ENCODE measurements around the gene THRAP3. TPM values are rescaled to one million over a fixed set of nuclear protein-coding genes. Genes with fewer than 3 reads are reported as not detected.

The THRAP3 gene
- total RNA-seq, 1 experiment from 2014 or later, result 86.8 TPM

DNA sequence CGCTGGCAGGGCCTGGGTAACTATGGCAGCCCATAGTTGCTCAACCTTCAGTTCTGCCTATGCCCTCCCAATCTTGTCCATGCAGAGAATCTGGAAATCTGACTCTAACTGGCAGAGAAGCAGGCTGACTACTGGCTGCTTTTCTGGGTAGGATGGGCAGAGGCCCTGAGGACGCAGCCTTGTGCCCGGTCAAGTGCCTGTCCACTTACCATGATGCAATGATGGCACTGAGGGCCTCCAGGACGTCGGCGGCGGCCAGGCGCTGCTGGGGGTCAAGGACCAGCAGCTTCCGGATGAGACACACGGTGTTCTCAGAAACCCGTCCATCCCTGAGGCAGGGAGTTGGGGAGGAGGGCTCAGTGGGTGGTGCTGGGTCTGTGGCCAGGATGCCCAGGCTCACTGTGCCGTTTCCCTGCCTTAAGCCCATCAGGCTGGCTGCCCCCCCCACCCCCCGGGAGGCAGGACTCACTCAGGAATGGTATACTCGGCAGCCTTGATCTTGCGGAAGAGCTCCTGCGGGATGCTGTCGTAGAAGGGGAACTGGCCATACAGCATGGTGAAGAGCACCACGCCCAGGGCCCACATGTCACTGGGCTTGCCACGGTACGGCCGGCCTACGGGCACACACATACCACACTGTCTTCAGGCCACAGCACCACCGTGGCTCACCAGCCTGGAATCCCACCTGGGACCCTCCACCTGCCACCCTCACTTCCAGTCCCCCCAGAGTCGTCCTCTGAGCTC, 119.6 kb downstream of the THRAP3 start:
- no peak overlapping the region for H3K27ac Mint-ChIP-seq (ENCODE audit: unreplicated experiment)
- POLR2A ChIA-PET, result no interaction called here

DNA sequence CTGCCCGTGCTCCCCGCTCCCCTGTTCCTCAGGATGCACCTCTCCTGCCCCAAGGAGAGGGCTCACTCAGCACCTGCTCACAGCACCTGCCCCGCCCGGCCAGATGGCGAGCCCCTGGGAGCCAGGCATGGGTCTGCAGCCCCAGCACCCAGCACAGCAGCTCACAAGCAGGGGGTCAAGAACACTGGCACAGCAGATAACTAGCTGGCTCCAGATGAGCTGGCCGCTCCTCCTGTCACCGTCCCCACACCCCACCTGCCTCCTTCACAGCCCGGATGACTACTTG, 120.1 kb downstream of the THRAP3 start:
- no peaks in the 10 kb centered on the region for H3K9me3 ChIP-seq
- ChIA-PET CTCF (interaction anchor here (0.6 kb wide), 1 partner anchor 25 kb away, joined by 3 read pairs; no protein-coding TSS in a partner anchor), POLR2A (no interaction called here)
- H3K9me3 Mint-ChIP-seq (ENCODE audit: unreplicated experiment), result no peaks in the 10 kb centered on the region
- no peak overlapping the region for H3K4me3 ChIP-seq (ENCODE audit: low read depth, low read length)
- H3K27me3 Mint-ChIP-seq (ENCODE audit: insufficient read depth, unreplicated experiment), result no peaks in the 10 kb centered on the region
- H3K36me3 Mint-ChIP-seq (ENCODE audit: insufficient read depth, unreplicated experiment), result peaks cover 29% of the 10 kb centered on the region
- intact Hi-C loops (cut with micrococcal nuclease; ENCODE audit: unreplicated experiment), result no loop called here
- BruUV-seq (replicated peaks), result no TSS peak
- H3K27ac Mint-ChIP-seq (ENCODE audit: unreplicated experiment), result no peak overlapping the region
- H3K4me3 Mint-ChIP-seq (ENCODE audit: unreplicated experiment), result no peak overlapping the region
- no peak for DNase-seq
- TF ChIP-seq, protein P1, sequence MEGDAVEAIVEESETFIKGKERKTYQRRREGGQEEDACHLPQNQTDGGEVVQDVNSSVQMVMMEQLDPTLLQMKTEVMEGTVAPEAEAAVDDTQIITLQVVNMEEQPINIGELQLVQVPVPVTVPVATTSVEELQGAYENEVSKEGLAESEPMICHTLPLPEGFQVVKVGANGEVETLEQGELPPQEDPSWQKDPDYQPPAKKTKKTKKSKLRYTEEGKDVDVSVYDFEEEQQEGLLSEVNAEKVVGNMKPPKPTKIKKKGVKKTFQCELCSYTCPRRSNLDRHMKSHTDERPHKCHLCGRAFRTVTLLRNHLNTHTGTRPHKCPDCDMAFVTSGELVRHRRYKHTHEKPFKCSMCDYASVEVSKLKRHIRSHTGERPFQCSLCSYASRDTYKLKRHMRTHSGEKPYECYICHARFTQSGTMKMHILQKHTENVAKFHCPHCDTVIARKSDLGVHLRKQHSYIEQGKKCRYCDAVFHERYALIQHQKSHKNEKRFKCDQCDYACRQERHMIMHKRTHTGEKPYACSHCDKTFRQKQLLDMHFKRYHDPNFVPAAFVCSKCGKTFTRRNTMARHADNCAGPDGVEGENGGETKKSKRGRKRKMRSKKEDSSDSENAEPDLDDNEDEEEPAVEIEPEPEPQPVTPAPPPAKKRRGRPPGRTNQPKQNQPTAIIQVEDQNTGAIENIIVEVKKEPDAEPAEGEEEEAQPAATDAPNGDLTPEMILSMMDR (IDR thresholded peaks at IDR 0.05; ENCODE audit: insufficient read depth in 1 of 2, low read depth in 1 of 2, low read length in 1 of 2, severe bottlenecking in 1 of 2, unreplicated experiment in 1 of 2), result no peak
- H3K36me3 ChIP-seq (ENCODE audit: control insufficient read depth, insufficient read depth, low read length), result no peaks in the 10 kb centered on the region
- H3K4me1 Mint-ChIP-seq (ENCODE audit: low read depth, unreplicated experiment), result no peaks in the 10 kb centered on the region
- H3K27me3 ChIP-seq (replicated peaks; ENCODE audit: control insufficient read depth, insufficient read depth, low read length), result no peaks in the 10 kb centered on the region
- H3K4me1 ChIP-seq, result no peaks in the 10 kb centered on the region

More for the DNA sequence above, 119.6 kb downstream of the THRAP3 start:
- no peaks in the 10 kb centered on the region for H3K4me1 ChIP-seq
- no peaks in the 10 kb centered on the region for H3K4me1 Mint-ChIP-seq (ENCODE audit: low read depth, unreplicated experiment)
- no peak overlapping the region for H3K4me3 Mint-ChIP-seq (ENCODE audit: unreplicated experiment)
- no peaks in the 10 kb centered on the region for H3K36me3 ChIP-seq (ENCODE audit: control insufficient read depth, insufficient read depth, low read length)
- no peaks in the 10 kb centered on the region for H3K9me3 Mint-ChIP-seq (ENCODE audit: unreplicated experiment)
- no peaks in the 10 kb centered on the region for H3K9me3 ChIP-seq
- CTCF ChIA-PET, result interaction anchor here (0.6 to 1.1 kb wide), 2 partner anchors 25 kb away, joined by 3 to 4 read pairs; no protein-coding TSS in a partner anchor
- H3K27me3 ChIP-seq (replicated peaks; ENCODE audit: control insufficient read depth, insufficient read depth, low read length), result no peaks in the 10 kb centered on the region
- no peak overlapping the region for H3K4me3 ChIP-seq (ENCODE audit: low read depth, low read length)
- H3K36me3 Mint-ChIP-seq (ENCODE audit: insufficient read depth, unreplicated experiment), result peaks cover 29% of the 10 kb centered on the region
- BruUV-seq (replicated peaks), result no TSS peak
- TF ChIP-seq, protein P1 (IDR thresholded peaks at IDR 0.05; ENCODE audit: insufficient read depth in 1 of 2, low read depth in 1 of 2, low read length in 1 of 2, severe bottlenecking in 1 of 2, unreplicated experiment in 1 of 2), result no peak
- intact Hi-C loops (cut with micrococcal nuclease; ENCODE audit: unreplicated experiment), result no loop called here
- no peak for DNase-seq
- H3K27me3 Mint-ChIP-seq (ENCODE audit: insufficient read depth, unreplicated experiment), result no peaks in the 10 kb centered on the region

DNA sequence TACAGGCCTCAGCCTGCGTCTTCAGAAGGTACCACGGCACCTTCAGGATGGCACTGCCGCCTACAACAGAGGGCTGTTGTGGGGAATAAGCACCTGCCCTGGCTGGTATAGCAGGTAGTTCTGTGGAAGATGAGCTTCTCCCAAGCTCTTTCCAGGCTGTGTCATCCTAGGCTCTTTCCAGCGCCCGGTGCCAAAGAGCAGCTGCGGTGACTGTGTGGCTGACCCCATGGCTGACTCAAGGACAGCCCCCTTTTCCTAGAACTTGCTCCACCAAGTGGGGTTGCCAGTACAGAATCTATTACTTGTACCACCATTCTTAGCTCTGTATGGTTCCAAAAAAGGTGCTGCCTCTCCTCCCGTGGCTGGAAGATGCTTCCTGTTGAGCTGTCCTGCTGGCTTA, 121.1 kb downstream of the THRAP3 start:
- no TSS peak for BruUV-seq (replicated peaks)
- Histone ChIP-seq H3K4me3 (ENCODE audit: low read depth, low read length) (no peak overlapping the region), H3K36me3 (ENCODE audit: control insufficient read depth, insufficient read depth, low read length) (no peaks in the 10 kb centered on the region), H3K27me3 (replicated peaks; ENCODE audit: control insufficient read depth, insufficient read depth, low read length) (no peaks in the 10 kb centered on the region), H3K4me1 (no peaks in the 10 kb centered on the region), H3K9me3 (no peaks in the 10 kb centered on the region)
- Mint-ChIP-seq H3K27me3 (ENCODE audit: insufficient read depth, unreplicated experiment) (no peaks in the 10 kb centered on the region), H3K36me3 (ENCODE audit: insufficient read depth, unreplicated experiment) (peaks cover 29% of the 10 kb centered on the region), H3K4me1 (ENCODE audit: low read depth, unreplicated experiment) (no peaks in the 10 kb centered on the region), H3K27ac (ENCODE audit: unreplicated experiment) (no peak overlapping the region), H3K4me3 (ENCODE audit: unreplicated experiment) (no peak overlapping the region), H3K9me3 (ENCODE audit: unreplicated experiment) (no peaks in the 10 kb centered on the region)
- no peak for DNase-seq
- ChIA-PET POLR2A (no interaction called here), CTCF (no interaction called here)
- intact Hi-C loops (cut with micrococcal nuclease; ENCODE audit: unreplicated experiment), result no loop called here
- TF ChIP-seq, protein P1 (IDR thresholded peaks at IDR 0.05; ENCODE audit: insufficient read depth in 1 of 2, low read depth in 1 of 2, low read length in 1 of 2, severe bottlenecking in 1 of 2, unreplicated experiment in 1 of 2), result no peak

All from Caco-2 (cell line).